ENCODE measurements around the gene PCCA. TPM values are rescaled to one million over a fixed set of nuclear protein-coding genes. Genes with fewer than 3 reads are reported as not detected.

The PCCA gene
- polyA plus RNA-seq, 2 of the 4 experiments (the other 2 are of a cell fraction): 13.2 to 13.7 TPM

DNA sequence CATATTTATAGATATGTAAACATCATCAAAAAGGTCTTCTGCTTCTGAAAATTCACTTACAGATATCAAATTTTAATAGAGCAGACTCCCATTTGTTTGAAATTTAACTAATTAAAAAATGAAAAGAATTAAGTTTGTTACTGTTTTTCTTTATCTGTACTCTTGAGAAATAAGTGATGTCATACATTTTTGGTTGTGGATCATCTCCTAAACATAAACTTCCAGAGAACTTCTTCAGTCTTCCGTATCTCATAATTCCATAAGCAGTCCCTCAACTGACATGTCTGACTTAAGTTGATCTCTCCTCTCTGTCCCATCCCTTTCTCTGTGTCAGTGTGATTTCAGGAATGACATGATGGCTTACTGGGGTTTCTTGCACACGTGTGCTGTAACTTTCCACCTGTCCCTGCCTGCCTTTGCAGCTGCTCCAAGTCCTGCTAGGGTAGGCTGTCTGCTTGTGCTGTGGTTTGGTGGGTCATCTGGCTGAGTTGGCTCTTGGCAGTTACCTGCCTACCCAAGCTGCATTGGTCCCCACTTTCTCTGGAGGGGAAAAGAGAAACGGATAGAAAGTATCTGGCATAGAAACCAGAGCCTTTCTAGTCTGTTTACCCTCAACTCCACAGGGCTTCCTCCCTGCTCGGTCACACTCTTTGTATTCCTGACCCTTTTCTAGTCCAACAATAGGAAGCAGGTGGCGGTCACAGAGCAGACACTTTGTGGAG lies 372.6 kb downstream of the PCCA start:
- CTCF ChIA-PET: interaction anchor here (1.6 kb wide), 1 partner anchor 805 kb away, joined by 3 read pairs; no protein-coding TSS in a partner anchor
- H3K4me2 ChIP-seq: no peak overlapping the region
- ATAC-seq: no peak
- POLR2A ChIA-PET: no interaction called here
- H3K4me3 ChIP-seq: no peak overlapping the region
- WGBS (ENCODE audit: missing lambda C conversion rate): 68% methylated on average over 5 of the region's 5 CpGs
- no peak overlapping the region for H3K27ac ChIP-seq
- no peak for FAIRE-seq
- DNase-seq (ENCODE audit: low read depth in 1 of 2, low spot score in 1 of 2): no peak
- H3K4me1 ChIP-seq: no peaks in the 10 kb centered on the region
- TF ChIP-seq SREBF2 (IDR thresholded peaks at IDR 0.05): no peak
- TF ChIP-seq ZNF302 (CRISPR knock-in tag; IDR thresholded peaks at IDR 0.05): no peak
- no peak for TF ChIP-seq CEBPB (IDR thresholded peaks at IDR 0.05)
- no peak for TF ChIP-seq HDAC2 (IDR thresholded peaks at IDR 0.05)
- TF ChIP-seq ZSCAN20 (CRISPR knock-in tag; IDR thresholded peaks at IDR 0.05): no peak
- TF ChIP-seq JUNB (IDR thresholded peaks at IDR 0.05): no peak
- TF ChIP-seq NR3C1 (IDR thresholded peaks at IDR 0.05): no peak
- TF ChIP-seq BHLHE40 (IDR thresholded peaks at IDR 0.05; ENCODE audit: low read depth, low read length): no peak
- TF ChIP-seq SMC3 (IDR thresholded peaks at IDR 0.05): no peak
- TF ChIP-seq HOXA7 (CRISPR knock-in tag; IDR thresholded peaks at IDR 0.05): no peak
- no peak for TF ChIP-seq HOXB5 (CRISPR knock-in tag; IDR thresholded peaks at IDR 0.05)
- no peak for TF ChIP-seq KDM1A (IDR thresholded peaks at IDR 0.05; ENCODE audit: low read depth)
- TF ChIP-seq CHD4 (IDR thresholded peaks at IDR 0.05; ENCODE audit: borderline replicate concordance): no peak
- no peak for TF ChIP-seq RAD21 (conservative IDR thresholded peaks at IDR 0.05 in 1 of 2, IDR thresholded peaks at IDR 0.05 in 1 of 2)
- no peak for TF ChIP-seq JUN (IDR thresholded peaks at IDR 0.05)
- TF ChIP-seq PHF8 (IDR thresholded peaks at IDR 0.05; ENCODE audit: borderline replicate concordance, low read depth): no peak
- no peak for TF ChIP-seq EHMT2 (IDR thresholded peaks at IDR 0.05; ENCODE audit: low read depth)
- no peaks in the 10 kb centered on the region for H3K9me3 ChIP-seq

DNA sequence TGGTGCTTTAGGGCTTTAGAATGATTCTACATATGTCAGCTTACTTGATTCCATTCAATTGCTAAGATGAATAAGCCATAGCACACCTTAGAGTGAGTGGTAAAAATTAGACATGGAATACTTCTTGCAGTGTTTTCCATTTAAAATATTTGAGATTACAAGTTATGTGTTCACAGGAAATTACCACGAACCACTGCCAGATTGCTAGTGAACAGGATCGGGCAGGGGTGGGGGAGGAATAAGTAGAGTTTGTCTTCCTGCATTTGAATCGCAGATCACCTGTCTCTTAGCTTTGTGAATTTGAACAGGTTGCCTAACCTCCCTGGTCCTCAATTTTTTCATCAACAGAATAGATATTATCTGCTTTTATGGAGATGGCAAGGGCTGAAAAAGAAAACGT lies 375.1 kb downstream of the PCCA start:
- no peak overlapping the region for H3K4me2 ChIP-seq
- no peak overlapping the region for H3K27ac ChIP-seq
- H3K4me3 ChIP-seq: no peak overlapping the region
- ATAC-seq: no peak
- TF ChIP-seq CBX8 (IDR thresholded peaks at IDR 0.05) (no peak), NPAS2 (CRISPR knock-in tag; IDR thresholded peaks at IDR 0.05; ENCODE audit: borderline replicate concordance) (no peak), MAZ (IDR thresholded peaks at IDR 0.05; ENCODE audit: borderline replicate concordance, low read depth, low read length) (no peak), GATA3 (IDR thresholded peaks at IDR 0.05; ENCODE audit: borderline replicate concordance) (no peak), HOXA7 (CRISPR knock-in tag; IDR thresholded peaks at IDR 0.05) (no peak), NFE2L2 (conservative IDR thresholded peaks at IDR 0.05; ENCODE audit: low read length) (no peak), BHLHE40 (IDR thresholded peaks at IDR 0.05; ENCODE audit: low read depth, low read length) (no peak), MYC (IDR thresholded peaks at IDR 0.05; ENCODE audit: borderline replicate concordance, low read length) (no peak), JUNB (IDR thresholded peaks at IDR 0.05) (no peak), MAFK (IDR thresholded peaks at IDR 0.05; ENCODE audit: partially characterized antibody) (no peak), EHMT2 (IDR thresholded peaks at IDR 0.05; ENCODE audit: low read depth) (no peak), PHF8 (IDR thresholded peaks at IDR 0.05; ENCODE audit: borderline replicate concordance, low read depth) (no peak), HOXB13 (CRISPR knock-in tag; IDR thresholded peaks at IDR 0.05; ENCODE audit: low read depth) (no peak), CBX2 (IDR thresholded peaks at IDR 0.05; ENCODE audit: borderline replicate concordance, low read depth) (no peak), RARB (CRISPR knock-in tag; IDR thresholded peaks at IDR 0.05) (no peak), CHD4 (IDR thresholded peaks at IDR 0.05; ENCODE audit: borderline replicate concordance) (no peak)
- TF ChIP-seq, protein P1, sequence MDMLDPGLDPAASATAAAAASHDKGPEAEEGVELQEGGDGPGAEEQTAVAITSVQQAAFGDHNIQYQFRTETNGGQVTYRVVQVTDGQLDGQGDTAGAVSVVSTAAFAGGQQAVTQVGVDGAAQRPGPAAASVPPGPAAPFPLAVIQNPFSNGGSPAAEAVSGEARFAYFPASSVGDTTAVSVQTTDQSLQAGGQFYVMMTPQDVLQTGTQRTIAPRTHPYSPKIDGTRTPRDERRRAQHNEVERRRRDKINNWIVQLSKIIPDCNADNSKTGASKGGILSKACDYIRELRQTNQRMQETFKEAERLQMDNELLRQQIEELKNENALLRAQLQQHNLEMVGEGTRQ (IDR thresholded peaks at IDR 0.05): no peak
- TF ChIP-seq, protein P2, sequence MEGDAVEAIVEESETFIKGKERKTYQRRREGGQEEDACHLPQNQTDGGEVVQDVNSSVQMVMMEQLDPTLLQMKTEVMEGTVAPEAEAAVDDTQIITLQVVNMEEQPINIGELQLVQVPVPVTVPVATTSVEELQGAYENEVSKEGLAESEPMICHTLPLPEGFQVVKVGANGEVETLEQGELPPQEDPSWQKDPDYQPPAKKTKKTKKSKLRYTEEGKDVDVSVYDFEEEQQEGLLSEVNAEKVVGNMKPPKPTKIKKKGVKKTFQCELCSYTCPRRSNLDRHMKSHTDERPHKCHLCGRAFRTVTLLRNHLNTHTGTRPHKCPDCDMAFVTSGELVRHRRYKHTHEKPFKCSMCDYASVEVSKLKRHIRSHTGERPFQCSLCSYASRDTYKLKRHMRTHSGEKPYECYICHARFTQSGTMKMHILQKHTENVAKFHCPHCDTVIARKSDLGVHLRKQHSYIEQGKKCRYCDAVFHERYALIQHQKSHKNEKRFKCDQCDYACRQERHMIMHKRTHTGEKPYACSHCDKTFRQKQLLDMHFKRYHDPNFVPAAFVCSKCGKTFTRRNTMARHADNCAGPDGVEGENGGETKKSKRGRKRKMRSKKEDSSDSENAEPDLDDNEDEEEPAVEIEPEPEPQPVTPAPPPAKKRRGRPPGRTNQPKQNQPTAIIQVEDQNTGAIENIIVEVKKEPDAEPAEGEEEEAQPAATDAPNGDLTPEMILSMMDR (IDR thresholded peaks at IDR 0.05): no peak
- TF ChIP-seq, protein P3, sequence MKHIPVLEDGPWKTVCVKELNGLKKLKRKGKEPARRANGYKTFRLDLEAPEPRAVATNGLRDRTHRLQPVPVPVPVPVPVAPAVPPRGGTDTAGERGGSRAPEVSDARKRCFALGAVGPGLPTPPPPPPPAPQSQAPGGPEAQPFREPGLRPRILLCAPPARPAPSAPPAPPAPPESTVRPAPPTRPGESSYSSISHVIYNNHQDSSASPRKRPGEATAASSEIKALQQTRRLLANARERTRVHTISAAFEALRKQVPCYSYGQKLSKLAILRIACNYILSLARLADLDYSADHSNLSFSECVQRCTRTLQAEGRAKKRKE (CRISPR knock-in tag; IDR thresholded peaks at IDR 0.05; ENCODE audit: low read depth): no peak
- no peak for DNase-seq (ENCODE audit: low read depth in 1 of 2, low spot score in 1 of 2)
- POLR2A ChIA-PET: no interaction called here
- no peaks in the 10 kb centered on the region for H3K9me3 ChIP-seq
- 63% methylated on average over 4 of the region's 4 CpGs for WGBS (ENCODE audit: missing lambda C conversion rate)
- H3K4me1 ChIP-seq: no peaks in the 10 kb centered on the region
- CTCF ChIA-PET: no interaction called here
- FAIRE-seq: no peak

Data from A549 (cell line).